Measurements from ENCODE around the gene FBLN2.

FBLN2 gene

DNA sequence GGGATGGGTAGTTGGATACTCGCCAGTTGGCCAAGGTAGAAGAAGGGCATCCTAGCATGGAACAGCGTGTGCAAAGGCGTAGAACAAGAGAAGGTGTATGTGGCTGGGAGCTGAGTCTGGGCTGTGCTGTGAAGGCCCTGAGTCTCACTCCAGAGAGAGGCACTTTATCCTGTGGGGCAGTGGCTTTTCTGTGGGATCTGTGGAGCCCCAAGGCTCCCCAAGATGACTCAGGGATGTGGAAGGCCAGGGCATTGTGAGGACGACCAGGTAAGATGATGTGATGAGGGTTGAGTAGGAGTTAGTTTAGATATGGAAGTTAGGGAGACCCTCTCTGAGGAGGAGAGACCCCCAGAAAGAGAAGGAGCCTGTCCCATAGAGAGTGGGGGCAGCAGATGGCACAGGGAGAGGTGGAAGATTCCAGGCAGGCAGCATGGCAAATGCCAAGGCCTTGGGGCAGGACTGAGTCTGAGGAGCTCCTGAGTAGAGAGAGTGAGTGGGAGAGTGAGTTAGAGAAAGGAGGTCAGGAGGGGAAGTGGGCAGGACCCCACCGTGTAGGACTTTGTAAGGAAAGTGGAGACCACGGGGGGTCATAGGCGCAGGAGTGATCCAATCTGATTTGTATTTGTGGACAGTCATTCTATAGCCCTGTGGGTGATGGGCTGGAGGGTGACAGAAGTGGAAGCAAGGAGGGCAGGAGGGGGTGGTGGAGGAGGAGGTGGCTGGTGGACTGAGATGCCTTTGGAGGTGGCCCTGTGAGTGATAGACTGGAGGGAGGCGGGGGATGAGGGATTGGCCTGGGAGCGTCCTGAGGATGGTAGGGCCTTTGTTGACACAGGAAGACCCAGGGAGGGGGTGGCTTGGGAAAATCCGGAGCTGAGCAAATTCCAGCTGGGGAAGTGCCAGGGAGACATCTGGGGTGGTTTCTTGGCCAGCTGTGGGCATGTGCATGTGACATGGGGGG is 50.3 kb downstream of the FBLN2 start:
- no peak for FAIRE-seq
- peak; percentile 38 for DNase-seq (ENCODE audit: low spot score)

DNA sequence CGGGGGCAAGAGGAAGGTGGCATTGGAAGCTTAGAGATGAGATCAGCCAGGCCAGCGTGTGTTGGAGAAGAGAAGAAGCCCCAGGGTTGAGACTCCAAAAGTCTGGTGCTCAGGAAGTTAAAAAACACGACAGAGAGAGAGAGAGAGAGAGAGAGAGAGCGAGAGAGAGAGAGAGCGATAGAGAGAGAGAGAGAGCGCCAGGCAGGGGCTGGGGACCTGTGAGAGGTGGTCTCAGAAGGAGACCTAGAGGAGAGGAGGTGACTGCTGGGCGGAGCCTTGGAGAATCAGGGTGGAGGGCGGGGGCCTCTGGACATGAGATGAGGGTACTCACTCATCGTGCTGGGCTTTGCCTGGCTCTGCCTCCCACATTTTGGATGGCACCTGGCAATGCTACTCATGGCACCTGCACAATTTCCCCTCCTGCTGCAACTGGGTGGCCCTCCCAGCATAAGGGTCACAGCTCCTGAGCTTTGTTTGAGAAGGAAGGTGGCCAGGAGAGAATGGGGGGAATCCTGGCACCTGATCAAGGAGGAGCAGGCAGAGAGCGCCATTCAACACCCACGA is 51.0 kb downstream of the FBLN2 start:
- DNase-seq (ENCODE audit: low spot score): no peak
- FAIRE-seq: no peak

DNA sequence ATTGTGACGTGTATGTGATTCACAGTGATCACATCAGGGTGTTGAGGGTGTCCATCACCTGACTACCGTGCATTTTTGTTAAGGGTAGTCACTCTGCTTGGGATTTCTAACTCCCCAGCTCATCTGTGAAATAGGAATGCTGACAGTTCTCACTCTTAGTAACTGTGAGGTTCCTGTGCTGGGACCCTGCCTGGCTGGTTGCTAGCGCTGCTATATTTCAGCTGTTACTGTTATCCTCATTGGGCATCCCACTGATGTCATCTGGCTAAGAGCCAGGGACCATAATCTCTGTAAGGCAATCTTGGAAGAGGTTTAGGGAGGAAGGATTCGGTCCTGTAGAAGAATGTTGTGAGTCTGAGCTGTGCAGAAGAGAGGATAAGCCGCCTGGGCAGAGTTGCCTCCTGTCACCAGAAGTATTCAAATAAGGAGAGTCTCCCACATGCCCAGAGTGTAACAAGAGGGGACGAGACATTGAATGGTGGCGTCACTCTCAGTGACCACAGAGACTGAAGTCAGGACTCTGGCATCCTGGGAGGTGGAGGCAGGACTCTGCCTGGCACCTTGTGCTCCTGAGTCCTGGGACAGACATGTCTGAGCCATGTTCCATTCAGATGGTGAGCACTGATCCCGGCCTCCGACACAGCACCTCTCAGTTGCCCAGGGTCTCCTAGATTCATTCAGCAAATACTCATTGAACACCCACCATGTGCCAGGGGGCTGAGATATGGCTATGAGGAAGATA is 52.2 kb downstream of the FBLN2 start:
- no peak for FAIRE-seq
- DNase-seq (ENCODE audit: low spot score): peak; percentile 81

DNA sequence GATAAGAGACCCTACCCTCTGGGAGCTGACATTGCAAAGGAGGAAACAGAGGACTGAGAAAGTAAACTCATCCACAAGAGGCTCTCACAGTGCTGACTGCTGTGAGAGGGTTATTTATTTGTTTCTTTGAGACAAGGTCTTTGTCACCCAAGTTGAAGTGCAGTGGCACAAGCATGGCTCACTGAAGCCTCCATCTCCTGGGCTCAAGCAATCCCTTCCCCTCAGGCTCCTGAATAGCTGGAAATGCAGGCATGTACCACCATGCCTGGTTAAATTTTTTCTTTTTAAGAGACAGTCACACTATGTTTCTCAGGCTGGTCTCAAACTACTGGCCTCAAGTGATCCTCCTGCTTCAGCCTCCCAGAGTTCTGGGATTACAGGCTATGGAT is 52.8 kb downstream of the FBLN2 start:
- no peak for FAIRE-seq
- no peak for DNase-seq (ENCODE audit: low spot score)

DNA sequence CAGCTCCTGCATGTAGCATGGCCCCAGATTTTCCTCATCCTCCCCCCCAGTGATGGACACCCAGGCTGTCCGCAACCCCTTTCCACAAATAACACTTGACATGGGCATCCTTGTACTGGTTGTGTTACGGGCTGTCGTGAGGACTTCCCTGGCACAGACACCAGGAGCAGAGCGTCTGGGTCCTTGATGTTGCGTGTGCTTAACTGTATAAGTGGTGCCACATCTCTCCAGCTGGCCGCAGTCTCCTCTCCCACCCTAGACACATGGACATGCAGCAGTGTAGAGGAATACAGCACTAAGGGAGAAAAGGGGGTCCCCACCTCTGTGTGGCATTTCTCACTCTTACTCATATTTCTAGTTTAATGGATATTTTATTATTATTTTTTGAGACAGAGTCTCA is 56.6 kb downstream of the FBLN2 start:
- DNase-seq (ENCODE audit: low spot score): no peak
- FAIRE-seq: no peak

DNA sequence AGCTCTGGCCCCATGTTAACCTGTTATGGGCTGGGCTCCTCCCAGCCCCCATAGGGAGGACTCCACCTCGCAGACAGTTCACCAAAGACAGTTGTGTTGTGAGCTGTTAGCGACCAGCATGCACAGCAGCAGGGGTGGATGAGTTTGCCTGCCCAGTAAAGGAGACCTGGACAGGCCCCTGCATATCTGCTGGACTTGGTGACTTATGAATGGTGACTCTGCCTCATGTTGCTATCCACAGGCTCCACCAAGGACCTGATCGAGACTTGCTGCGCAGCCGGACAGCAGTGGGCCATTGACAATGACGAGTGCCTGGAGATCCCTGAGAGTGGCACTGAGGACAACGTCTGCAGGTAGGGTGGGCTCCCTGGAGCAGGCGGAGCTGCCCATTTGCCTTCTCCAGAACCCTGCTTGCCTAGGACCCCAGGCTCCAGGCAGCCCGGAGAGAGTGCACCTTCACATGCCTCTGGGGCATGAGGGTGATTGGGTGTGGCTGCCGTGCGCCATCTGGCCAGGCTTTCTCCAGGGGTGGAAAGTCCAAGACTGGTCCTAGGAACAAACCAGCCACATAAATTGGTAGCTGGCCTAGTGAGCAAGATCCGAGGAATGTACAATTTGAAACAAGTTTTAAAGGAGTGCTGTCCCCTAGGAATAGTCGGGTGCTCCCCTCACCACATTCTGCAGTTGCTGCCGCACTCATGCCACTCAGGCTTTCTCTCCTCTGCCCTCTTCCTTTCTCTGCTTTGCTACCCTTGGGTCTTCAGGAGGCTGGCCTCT is 59.1 kb downstream of the FBLN2 start:
- no peak for FAIRE-seq
- no peak for DNase-seq (ENCODE audit: low spot score)

DNA sequence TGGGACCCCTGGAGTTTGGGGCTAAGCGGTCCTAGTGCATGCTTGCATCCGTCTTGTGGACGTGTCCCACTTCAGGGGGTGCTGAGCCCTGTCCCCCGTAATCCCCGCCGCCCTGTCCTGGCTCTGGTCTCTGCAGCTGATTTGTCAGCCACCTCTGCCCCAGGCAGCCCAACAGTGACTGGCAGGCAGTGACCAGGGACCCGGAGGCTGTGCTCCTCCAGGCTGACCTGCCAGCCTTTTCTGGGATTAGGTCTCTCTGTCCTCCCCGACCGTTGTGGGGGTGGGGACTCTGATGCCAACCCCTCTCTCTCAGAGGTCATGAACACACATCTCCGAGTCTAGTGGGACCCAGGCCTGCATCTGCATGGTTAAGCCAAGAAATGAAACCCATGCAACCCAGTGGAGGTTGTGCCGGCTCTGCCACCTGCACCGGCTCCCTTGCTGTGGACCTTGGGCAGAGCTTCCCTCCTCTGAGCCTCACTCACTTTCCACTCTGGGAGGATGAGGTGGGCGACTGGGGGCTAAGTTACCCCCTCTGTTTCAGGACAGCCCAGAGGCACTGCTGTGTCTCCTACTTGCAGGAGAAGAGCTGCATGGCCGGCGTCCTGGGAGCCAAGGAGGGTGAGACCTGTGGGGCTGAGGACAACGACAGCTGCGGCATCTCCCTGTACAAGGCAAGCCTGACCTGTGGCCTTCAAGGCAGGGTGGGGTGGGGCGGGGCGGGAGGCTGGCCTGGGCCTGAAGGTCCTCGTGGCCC is 60.2 kb downstream of the FBLN2 start:
- DNase-seq (ENCODE audit: low spot score) (no peak), FAIRE-seq (no peak)

DNA sequence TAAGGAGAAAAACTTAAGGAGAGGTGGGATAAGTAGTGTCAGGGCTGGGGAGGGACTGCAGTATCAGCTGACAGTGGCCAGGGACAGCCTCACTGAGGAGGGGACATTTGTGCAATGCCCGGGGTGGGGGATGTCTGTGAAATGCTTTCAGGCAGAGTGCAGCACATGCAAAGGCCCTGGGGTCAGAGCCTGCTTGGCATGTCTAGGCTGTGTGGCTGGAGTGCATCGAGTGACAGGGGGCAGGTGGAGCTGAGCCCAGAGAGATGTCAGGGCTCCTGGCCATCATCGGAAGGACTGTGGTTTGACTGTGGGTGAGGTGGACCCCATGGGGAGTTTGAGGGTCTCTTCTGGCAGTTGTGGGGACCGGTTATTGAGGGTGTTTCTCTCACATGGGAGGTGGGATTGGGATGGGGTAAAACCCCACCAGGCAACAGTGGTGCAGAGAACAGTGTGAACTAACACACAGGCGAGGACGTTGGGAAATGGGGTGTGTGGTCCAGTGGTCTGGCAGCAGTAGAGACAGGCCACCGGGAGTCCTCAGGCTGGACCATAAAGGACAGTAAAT is 61.2 kb downstream of the FBLN2 start:
- FAIRE-seq (no peak), DNase-seq (ENCODE audit: low spot score) (no peak)

DNA sequence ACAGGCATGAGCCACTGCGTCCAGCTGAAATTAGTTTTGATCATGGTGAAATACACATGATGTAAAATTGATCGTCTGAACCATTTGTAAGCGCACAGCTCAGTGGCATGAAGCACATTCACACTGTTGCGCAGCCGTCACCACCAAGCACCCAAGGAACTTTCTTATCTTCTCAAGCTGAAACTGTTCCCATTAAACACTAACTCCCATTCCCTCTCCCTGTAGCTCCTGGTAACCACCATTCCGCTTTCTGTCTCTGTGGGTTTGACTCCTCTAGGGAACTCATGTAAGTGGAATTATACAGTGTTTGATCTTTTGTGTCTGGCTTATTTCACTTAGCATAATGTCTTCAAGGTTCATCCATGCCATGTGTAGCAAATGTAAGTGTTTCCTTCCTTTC is 62.3 kb downstream of the FBLN2 start:
- FAIRE-seq (no peak), DNase-seq (ENCODE audit: low spot score) (no peak)

DNA sequence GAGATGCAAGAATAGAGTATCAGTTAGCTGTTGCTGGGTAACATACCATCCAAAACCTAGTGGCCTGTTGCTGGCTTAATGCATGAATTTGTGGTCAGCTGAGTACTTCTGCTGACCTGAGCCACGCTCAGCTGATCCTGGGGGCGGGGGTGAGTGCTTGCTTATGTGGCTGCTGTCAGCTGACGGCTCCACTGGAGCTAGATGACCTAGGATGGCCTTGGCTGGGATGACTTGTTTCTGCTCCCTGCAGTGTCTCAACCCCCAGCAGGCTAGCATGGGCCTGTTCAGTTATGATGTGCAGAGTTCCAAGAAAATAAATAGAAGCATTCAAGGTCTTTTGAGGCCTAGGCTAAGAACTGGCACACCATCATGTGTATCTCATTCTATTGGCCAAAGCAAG is 63.9 kb downstream of the FBLN2 start:
- peak; percentile 28 for DNase-seq (ENCODE audit: low spot score)
- no peak for FAIRE-seq

DNA sequence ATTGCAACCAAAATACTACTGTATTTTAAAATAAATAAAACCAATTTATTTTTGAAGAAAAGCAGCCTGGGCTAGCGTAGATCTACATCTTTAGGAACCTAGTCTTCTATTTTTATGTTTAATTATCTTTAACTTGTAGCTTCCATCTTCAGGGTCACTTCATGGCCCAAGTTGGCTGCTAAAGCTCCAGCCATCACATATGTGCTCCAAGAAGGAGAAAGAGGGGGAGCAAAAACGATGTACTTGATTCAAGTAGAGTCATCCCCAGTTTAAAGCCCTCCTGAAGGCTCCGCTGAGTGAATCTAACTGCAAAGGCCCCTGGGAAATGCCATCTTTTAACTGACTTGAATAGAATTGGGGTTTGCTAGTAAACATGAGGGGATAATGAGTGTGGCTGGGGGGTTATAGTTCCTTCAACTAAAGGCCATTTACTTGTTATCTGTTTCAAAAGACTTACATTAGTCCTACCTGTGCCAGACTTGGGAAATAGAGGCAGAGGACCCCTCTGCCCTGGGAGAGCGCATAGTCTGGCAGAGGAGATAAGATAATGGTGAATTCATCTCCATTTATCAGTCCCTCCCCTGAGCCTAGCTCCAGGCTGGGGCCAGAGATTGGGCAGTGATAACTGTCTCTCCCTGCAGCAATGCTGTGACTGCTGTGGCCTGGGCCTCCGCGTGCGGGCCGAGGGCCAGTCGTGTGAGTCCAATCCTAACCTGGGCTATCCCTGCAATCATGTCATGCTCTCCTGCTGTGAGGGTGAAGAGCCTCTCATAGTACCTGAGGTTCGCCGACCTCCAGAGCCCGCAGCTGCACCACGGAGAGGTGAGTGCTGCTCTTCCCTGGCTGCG is 64.6 kb downstream of the FBLN2 start:
- FAIRE-seq (no peak), DNase-seq (ENCODE audit: low spot score) (no peak)

DNA sequence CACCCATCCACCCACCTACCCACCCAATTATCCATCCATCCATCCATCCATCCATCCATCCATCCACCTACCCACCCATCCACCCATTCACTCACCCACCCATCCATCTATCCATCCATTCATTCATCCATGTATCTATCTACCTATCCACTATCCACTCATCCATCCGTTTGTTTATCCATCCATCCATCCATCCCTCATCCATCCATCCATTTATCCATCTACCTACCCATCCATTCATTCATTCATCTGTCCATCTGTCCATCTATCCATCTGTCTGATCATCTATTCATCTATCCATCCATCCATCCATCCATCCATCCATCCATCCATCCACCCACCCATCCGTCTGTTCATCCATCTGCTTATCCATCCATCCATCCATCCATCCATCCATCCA is 65.7 kb downstream of the FBLN2 start:
- DNase-seq (ENCODE audit: low spot score) (no peak), FAIRE-seq (no peak)

DNA sequence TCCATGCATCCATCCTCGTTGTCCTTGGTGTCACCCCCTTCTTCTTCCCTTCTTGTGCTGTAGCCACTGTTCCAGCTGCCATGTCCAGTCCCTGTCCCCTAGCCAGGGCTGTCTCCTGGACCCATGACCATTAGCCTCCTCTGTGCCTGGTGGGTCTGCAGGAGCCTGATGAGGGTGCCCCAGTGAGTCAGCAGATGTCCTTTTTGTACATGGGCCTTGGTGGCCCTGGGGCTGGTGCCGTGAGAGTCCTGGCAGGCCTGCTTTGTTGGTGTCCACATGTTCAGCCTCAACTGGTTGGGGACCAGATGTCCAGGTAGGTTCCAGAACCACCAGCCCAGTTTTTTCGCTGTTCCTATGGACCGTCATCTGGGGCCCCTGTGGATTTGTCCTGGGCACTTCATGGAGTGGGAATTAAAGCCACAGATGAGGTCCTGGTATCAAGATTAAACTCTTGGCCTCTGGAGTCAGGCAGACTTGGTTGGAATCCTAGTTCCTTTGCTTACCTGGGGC is 66.1 kb downstream of the FBLN2 start:
- DNase-seq (ENCODE audit: low spot score): no peak
- FAIRE-seq: no peak

DNA sequence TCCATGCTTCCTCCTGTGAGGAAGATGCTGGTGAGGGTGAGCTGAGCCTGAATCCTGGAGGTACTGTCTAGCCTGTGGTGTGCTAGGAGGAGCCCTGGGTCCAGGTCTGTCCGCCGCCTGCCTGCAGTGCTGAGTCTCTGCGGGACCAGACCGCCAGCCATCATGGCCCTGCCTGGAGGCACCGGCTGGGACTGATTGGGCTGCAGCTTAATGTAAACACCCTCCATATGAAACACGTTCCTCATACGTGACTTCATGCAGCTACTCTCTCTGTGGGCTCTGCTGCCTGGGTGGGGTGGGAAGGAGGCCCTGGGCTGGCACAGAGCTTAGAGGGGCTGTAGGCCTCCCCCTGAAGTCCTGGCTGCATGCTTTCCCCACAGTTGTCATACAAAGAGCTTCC is 67.4 kb downstream of the FBLN2 start:
- FAIRE-seq (no peak), DNase-seq (ENCODE audit: low spot score) (no peak)

DNA sequence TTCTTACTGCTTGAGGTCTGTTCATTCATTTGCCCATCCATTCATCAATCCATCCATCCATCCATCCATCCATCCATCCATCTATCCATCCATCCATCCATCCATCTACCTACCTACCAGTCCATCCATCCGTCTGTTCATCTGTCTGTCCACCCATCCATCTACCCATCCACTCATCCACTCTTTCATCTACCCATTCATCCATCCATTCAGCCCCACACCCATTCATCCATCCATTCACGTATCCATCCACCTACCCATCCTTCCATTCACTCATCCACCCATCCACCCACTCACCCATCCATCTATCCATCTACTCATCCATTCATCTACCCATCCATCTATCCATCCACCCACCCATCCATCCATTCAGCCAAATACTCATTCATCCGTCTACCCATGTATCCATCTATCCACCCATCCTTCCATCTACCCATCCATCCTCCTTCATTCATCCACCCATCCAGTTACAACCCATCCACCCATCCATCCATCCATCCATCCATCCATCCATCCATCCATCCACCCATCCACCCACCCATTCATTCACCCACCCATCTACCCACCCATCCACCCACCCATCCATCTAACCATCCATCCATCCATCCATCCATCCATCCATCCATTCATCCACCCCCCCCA is 68.3 kb downstream of the FBLN2 start:
- FAIRE-seq (no peak), DNase-seq (ENCODE audit: low spot score) (no peak)

DNA sequence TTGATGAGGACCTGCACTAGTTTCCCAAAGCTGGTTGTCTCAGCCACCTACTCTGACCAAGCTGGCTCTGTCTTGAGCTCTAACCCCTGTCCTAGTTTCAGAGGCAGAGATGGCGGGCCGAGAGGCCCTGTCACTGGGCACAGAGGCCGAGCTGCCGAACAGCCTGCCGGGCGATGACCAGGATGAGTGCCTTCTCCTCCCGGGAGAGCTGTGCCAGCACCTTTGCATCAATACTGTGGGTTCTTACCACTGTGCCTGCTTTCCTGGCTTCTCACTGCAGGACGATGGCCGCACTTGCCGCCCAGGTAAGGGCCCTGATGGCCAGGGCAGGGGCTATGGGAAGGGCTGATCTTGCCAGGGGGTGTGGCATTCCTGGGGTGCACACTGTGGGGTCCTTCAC is 69.1 kb downstream of the FBLN2 start:
- FAIRE-seq (no peak), DNase-seq (ENCODE audit: low spot score) (no peak)

DNA sequence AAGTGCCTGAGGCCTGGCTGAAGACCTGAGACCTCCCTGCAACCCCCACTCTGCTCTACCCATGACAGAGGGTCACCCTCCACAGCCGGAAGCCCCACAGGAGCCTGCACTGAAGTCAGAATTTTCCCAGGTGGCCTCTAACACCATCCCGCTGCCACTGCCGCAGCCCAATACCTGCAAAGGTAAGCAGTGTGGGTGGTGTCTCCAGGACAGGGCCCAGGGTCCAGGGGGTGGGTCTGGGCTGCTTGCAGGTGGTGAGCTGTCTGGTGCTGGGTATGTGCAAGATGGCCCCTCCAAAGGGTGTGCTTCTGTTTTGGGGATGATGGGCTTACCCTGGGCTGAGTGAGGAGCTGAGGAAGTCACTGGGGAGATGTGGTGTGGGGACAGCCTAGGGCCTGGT is 69.9 kb downstream of the FBLN2 start:
- FAIRE-seq: no peak
- DNase-seq (ENCODE audit: low spot score): no peak

DNA sequence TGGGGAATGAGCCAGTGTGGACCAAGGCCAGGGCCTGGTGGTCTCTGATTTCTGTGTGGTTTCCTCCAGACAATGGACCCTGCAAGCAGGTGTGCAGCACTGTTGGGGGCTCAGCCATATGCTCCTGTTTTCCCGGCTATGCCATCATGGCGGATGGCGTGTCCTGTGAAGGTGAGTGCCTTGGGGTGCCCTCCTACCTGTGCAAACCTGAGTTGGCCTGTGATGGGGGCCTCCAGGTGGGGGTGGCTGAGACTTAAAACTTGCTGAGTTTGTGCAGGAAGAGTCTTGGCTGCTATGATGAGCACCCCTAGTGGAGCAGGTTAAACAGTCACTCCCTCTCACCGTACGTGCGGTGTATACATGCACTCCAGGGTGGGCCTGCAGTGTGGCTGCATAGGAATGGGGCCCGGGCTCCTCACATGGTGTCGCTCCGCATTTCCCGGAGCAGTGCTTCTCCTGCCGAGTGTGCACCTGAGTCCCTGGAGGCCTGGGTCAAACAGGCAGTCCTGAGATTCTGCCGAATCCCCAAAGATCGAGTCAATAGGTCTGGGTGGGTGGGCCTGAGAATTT is 70.8 kb downstream of the FBLN2 start:
- FAIRE-seq (no peak), DNase-seq (ENCODE audit: low spot score) (no peak)

DNA sequence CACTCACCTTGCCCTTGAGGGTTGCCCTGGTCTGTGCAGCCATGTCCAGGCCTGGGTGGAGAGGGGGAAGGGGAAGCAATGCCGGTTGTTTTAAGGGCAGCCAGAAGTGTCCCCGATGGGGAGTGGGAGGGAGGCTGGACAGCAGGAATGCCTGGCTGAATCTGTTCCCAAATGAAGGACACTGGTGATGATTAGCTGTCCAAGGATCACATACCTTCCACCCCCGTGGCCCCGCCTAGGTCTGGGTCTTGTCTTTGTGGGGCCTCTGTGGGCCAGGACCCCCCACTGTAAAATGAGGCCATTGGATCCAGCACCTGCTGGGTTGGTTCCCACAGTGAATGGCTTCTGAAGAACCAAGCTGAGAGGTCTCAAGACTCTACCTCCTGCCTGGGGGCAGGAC is 71.4 kb downstream of the FBLN2 start:
- DNase-seq (ENCODE audit: low spot score) (no peak), FAIRE-seq (no peak)

All from RCC 7860 (cell line).